ENCODE measurements around the gene MARCHF6.
"Not testable (repeated sequence)": the region's sequence is repeated elsewhere in the genome, so short reads cannot be mapped to it uniquely, and the experiment has no call there.

Gene MARCHF6, protein sequence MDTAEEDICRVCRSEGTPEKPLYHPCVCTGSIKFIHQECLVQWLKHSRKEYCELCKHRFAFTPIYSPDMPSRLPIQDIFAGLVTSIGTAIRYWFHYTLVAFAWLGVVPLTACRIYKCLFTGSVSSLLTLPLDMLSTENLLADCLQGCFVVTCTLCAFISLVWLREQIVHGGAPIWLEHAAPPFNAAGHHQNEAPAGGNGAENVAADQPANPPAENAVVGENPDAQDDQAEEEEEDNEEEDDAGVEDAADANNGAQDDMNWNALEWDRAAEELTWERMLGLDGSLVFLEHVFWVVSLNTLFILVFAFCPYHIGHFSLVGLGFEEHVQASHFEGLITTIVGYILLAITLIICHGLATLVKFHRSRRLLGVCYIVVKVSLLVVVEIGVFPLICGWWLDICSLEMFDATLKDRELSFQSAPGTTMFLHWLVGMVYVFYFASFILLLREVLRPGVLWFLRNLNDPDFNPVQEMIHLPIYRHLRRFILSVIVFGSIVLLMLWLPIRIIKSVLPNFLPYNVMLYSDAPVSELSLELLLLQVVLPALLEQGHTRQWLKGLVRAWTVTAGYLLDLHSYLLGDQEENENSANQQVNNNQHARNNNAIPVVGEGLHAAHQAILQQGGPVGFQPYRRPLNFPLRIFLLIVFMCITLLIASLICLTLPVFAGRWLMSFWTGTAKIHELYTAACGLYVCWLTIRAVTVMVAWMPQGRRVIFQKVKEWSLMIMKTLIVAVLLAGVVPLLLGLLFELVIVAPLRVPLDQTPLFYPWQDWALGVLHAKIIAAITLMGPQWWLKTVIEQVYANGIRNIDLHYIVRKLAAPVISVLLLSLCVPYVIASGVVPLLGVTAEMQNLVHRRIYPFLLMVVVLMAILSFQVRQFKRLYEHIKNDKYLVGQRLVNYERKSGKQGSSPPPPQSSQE

DNA sequence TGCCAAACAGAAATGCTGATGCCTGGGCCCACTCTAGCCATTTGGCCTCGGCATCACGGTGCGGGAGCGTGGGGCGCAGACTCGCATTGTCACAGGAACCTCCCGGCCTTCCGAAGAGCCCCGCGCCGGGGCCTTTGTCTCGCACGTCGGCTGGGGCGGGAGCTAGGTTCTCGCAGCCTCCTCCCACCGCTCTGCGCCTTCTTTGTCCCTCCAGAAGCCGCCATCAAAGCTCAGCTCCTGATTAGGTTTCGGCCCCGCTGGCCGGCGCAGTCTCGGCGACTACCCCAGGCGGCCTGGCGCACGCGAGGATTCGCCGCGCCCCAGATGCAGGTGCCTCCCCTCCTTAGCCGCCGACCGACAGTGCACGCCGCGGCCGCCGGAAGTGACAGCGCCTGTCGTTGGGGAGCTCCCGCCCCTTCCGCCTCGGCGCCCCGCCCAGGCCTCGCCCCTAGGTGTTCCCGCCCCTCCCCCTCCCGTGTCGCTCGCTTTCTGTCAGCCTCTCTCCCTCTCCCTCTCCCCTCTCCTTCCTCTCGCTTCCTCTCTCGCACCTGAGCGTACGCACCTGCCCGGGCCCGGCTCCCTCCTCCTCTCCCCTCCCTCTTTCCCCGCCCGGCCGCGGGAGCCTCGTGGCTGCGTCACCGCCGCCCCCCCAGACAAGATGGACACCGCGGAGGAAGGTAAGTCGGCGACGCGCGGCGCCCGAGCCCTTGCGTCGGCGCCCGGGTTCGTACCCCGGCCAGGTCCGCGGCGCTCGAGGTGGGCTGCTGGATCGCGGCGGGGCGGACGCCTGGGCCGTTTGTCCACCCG lies at the start of gene MARCHF6:
Gene MARCHF6 (plus strand): TSS at position 455 of the 807 bp plus-strand sequence. CDS start 204 bp downstream, at position 659.
- peak; percentile 91 for DNase-seq

DNA sequence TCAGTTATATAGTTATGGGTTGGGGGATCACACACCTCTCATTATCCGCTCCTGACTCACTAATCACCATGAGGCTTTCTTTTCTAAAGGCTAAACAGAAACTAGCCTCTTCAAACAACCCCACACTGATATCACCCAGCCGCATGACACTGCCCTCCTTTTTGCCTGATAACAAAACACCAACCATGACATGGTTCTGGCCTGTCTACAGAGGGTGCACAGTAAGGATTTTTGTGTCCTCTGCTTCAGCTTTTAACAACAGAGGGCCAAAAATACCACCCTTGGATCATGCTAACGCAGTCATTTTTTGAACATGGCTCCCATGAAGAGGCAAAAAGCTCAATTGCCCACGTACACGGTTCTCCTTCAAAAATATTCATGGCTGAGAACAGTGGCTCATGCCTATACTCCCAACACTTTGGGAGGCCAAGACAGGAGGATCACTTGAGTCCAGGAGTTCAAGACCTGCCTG lies 49.8 kb upstream of the MARCHF6 start:
- peak; percentile 92 for DNase-seq

DNA sequence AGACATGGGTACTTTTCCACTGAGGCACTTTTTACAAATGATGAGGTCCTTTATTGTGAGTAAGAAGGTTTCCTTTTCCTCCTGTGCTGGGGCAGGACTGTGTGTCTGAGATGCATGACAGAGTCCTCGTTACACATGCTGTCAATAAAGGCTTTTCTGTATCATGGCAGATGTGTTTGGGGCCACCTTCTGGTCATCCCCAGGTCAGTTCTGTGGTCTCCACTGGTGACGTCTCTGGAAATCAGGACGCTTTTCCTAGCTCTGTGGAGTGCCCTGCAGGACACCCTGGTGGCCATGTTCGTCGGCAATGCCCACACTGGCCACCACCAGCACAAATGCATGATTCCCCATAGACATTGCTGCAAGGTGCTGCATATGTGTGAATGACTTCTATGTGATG lies 48.6 kb upstream of the MARCHF6 start:
- DNase-seq: peak; percentile 63

DNA sequence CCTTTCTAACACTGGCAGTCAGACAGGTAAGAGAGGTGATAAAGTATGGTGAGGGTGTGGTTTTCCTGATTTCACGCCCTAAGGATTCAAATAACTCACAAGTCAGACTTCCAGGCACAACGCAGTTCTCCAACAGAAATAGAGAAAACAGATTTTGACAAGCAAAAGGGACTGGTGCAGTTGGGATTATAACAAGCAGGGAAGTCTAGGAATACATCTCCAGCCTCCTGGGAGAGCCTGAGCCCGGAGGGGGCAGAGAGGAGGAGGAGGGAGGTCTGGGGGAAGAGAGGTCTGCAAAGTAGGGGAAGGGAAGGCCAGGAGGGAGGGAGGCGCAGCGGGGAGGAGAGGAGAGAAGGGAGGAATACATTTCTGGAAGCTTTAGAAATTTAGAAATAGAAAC lies 47.4 kb upstream of the MARCHF6 start:
- no peak for DNase-seq

DNA sequence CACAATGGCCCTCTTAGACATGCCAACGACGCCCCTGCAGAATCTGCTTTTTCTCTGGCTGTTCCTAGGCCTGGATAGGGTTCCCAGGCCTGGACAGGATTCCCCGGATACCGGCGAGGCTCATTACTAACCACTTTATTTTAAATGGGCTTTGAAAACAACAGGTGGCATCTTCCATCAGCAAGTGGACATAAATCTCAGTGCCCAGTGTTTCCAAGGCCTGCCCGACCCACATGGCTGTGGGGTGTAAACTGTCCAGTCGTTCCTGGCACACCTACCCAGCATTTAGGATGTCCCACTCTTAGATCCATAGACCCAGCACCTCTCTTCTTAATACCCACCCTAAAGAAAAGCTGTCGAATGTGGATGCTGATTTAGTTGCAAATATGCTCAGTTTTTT lies 46.7 kb upstream of the MARCHF6 start:
- no peak for DNase-seq

DNA sequence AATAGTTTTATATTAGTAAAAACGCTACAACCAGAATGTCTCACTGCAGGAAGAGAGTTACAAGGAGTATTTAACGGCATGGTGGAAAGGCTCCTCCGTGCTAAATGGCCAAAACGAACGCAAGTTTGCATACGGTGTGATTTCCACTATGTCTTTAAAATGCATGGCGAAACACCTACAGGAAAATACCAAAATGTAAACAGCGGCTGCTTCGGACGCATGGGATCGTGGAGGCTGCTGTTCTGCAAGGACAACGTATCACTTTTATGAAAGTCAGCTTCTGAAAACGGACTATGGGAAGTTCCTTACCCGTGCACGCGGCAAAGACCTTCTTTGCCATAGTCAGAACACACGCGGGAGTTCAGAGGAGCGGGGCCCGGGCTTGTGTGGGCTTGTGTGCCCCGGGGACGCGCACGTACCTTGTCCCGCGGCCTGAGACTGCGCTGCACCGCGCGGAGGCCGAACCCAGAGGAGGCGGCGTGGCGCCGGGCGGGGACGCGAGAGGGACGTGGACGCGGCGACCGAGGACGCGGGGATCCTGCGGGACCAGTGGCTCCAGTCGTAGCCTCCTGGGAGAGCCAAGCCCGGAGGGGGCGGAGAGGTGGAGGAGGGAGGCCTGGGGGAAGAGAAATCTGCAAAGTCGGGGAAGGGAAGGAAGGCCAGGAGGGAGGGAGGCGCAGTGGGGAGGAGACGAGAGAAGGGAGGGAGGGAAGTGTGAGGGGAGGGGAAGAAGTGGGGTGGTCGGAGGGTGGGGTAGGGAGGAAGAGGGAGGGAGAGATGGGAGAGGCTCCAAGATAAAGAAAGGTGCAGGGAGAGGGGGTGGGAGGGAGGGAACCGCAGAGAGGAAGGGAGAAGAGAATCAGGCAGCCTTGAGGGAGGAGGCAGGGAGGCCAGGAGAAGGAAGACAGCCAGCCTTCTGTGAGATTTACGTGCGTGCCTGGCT lies 46.0 kb upstream of the MARCHF6 start, which contains the start of gene CMBL:
Gene CMBL (minus strand): TSS at position 697 of the 943 bp plus-strand sequence. CDS start 17,140 bp downstream, outside the sequence.
- DNase-seq: peak; percentile 76

DNA sequence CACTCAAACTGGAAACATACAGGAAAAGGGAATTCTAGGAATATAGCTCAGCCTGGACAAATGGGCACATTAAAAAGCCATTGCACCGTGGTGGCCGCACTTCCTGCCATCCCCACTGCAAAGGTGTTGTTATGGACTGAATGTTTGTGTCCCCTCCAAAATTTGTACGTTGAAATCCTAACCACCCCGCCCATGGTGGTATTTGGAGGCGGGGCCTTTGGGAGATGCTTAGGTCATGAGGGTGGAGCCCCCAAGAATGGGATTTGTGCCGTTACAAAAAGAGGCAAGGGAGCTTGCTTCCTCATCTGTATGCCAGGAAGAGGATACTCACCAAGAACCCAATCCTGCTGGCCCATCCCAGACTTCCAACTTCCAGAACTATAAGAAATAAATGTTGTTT lies 44.7 kb upstream of the MARCHF6 start:
- peak; percentile 50 for DNase-seq

DNA sequence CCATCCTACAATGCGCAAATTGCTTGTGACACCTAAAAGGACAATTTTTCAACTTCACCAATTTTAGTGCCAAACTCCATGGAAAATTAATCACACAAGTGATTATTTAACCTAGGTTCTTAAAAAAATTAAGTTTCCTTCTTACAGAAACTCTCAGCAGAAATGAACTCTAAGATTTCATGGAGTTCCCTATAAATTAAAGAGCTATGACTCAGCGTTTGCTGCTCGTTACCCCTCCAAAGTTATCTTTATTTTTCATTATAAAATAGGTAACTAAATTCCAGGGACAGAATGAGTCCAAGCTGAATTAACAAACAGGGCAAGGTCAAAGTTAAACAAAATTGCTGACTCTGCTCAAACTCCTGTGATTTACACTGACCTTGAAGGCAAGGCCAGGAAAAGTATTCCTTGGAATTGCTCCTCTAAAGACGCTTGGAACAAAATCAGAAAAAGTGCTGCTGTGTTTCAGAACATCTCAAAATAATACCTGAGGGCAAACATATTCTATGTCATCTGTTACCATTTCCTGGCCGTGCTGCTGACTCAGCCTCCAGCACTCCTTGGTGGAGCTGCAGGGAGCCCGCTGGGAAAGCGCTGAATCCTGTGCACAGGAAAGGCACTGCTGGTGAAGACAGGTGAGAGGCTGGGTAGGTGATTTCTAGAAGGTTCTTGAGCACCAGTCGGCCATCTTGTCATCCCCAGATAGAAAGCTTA lies 43.3 kb upstream of the MARCHF6 start:
- no peak for DNase-seq

DNA sequence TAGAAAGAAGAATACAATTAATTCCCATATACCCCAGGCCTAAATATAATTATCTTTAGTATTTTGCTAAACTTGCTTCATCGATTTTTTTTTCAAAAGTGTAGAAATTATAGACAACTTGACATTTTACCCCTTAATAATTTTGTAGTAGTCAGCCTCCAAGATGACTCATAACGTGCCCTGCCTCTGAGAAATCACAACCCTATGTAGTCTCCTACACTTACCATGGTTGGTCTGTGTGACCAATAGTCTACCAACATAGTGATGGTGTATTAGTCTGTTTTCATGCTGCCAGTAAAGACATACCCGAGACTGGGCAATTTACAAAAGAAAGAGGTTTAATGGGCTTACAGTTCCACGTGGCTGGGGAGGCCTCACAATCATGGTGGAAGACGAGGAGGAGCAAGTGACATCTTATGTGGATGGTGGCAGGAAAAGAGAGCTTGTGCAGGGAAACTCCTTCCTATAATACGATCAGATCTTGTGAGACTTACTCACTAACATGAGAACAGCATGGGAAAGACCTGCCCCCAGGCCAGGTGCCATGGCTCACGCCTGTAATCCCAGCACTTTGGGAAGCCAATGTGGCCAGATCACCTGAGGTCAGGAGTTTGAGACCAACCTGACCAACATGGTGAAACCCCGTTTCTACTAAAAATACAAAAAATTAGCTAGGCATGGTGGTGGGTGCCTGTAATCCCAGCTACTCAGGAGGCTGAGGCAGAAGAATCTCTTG lies 42.5 kb upstream of the MARCHF6 start:
- not testable (repeated sequence) for DNase-seq

DNA sequence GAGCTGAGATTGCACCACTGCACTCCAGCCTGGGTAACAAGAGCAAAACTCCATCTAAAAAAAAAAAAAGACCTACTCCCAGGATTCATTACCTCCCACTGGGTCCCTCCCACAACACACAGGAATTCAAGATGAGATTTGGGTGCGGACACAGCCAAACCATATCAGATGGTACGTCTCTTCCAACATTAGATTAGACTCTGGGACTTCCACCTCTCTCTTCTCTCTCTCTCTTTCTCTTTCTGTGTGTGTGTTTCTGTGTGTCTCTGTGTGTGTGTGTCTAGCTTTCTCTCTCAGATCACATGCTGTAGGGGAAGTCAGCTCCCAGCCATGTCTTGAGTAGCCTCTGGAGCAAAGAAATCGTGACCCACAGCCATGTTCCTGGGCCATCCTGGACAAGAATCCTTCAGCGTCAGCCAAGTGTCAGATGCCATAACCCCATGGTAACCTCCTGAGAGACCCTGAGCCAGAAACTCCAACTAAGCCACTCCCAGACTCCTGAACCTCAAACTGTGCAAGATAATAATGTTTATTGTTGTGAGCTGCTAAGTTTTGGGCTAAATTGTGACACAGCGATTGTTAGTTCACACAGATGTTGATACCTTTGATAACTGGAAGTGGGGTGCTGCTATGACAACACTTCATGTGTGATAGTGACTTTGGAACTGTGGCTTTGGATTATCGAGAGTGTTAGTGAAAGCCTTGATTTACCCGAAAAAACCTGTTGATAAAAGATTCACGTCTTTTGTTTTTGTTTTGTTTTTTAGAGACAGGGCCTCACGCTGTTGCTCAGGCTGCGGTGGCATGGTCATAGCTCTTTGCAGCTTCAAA lies 41.7 kb upstream of the MARCHF6 start:
- peak; percentile 33 for DNase-seq

DNA sequence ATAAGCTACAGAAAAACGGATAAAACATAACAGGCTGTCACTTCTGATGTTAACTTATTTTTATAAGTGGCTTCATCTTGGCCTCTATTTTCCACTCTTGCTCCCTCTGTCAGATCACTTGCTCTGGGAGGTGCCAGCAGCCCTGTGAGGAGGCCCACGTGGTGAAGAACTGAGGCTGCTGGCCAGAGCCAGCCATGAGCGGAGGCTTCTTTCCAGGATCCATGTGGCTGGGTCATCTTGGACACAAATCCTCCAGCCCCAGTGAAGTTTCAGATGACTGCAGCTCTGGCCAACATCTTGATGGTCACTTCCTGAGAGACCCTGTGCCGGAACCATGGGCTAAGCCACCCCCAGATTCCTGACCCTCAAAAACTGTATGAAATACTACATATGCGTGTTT lies 38.3 kb upstream of the MARCHF6 start:
- no peak for DNase-seq

DNA sequence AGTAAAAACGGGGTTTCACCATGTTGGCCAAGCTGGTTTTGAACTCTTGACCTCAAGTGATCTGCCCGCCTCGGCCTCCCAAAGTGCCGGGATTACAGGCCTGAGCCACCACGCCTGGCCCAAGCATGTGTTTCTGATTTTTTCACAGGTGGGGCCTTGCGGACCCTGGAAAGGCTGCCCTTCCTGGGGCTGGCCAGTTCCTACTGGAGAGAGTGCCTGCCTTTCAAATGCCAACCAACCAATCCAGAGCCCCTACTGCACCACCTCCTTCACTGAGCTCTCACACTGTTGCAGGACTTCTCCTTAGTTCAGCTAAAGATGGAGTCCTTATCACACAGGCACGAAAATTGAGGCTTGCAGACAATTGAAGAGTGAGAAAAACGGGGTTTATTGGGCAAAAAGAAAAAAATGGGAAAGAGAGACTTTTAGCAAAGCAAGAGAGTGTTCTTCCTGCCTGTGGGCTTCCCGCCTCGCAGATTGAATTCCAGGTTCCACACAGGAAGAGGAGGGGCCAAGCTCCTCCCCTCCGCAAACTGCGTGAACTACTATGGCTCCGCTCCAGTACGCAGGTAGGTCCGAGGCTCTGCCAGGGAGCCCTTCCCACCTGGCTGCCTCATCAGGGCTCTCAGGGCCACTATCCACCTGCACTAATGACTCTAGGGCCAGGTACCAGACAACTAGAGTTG lies 37.5 kb upstream of the MARCHF6 start:
- no peak for DNase-seq

DNA sequence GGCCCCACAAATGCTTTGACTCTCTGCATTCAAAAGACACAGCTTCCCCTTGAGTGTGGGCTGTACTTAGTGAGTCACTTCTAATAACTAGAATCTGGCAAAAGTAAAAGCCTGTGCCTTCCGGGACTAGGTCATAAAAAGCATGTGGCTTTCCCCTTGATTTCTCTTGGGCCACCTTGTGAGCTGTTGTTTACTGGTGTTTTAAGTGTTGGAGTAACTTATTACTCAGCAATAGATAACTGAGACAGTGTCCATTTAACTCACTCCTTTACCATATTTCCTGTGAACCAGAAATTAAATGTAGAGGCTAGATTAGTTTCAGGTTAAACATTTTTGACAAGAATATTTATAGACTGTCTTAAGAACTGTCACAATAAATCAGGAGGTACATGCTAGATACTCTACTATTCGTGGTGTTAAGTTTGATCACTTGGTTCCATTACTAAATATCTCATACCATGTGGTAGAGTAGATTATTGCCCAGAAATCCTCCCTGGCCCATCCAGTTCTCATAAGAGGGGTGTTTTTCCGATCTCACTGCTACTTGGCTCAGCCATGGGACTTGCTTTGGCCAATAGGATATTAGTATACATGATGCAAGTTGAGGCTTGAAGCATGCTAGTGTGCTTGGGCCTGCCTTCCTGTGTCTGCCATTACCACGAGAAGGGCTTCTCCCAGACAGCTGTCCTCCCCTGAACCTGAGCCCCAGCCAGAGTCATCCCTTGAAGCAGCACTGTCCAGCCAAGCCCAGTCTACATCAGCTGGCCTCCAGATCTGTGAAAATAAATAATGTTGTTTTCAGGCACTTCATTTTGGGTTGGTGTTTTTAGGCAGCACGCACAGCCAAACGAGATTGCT lies 35.4 kb upstream of the MARCHF6 start:
- DNase-seq: no peak

DNA sequence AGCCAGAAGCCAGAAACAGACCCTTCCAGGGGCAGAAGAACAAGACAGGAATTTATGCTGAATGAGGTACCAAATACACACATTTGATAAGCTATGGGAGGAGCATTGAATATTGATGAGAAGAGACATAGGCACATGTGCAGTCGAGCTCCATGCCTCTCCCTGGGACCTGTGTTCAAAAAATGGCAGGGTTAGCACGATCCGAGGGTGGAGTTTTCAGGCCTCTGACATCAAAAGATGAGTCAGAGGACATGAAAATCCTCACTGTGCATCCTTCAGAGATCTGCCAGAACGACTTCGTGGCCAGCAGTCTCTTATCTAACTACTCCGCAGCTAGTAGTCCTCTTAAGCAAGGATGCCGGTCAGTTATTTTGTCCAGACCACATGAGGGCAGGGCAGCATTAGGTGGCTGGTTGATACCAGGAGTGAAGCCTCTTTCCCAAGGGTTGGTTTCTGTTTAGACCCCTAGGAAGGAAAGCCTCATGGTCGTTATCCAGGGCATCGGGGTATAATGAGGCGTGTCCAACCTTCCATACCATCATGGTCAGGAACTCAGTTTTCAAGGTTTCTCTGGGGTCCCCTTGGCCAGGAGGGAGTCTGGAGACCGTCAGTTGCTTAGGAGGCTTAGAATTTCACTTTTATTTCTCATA lies 34.2 kb upstream of the MARCHF6 start:
- peak; percentile 83 for DNase-seq

DNA sequence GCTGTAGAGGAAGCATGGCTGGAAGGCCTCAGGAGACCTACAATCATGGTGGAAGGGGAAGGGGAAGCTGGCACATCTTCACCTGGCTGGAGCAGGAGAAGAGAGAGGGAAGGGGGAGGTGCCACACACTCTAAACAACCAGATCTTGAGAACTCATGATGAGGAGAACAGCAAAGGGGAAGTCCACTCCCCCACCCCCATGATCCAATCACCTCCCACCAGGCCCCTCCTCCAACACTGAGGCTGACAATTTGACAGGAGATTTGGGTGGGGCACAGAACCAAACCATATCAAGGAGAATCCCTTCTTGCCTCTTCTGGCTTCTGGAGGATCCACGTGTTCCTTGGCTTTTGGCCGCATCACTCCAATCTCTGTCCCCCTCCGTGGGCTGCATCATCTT lies 32.7 kb upstream of the MARCHF6 start:
- peak; percentile 56 for DNase-seq

DNA sequence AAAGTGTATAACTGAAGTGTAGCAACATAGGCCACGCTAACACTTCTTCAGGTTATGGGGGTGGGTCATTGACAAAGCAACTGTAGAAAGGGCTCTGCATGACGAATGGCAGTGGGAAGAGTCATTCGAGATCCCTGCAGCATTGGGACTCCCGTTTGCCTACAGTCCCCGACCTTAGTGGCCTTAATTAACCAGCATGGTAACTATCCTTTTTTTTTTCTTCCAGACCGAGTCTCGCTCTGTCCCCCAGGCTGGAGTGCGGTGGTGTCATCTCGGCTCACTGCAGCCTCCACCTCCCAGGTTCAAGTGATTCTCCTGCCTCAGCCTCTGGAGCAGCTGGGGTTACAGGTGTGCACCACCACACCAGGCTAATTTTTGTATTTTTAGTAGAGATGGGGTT lies 31.6 kb upstream of the MARCHF6 start:
- no peak for DNase-seq
